ENCODE data around the gene AEN. TPM values are rescaled to one million over a fixed set of nuclear protein-coding genes. Genes with fewer than 3 reads are reported as not detected.
A peak's percentile ranks its signal among the peaks of the same experiment; 100 is the strongest.
"Not testable (repeated sequence)": the region's sequence is repeated elsewhere in the genome, so short reads cannot be mapped to it uniquely, and the experiment has no call there.

AEN gene
- total RNA-seq, 1 donor from 2014 or later, result 61.5 TPM

DNA sequence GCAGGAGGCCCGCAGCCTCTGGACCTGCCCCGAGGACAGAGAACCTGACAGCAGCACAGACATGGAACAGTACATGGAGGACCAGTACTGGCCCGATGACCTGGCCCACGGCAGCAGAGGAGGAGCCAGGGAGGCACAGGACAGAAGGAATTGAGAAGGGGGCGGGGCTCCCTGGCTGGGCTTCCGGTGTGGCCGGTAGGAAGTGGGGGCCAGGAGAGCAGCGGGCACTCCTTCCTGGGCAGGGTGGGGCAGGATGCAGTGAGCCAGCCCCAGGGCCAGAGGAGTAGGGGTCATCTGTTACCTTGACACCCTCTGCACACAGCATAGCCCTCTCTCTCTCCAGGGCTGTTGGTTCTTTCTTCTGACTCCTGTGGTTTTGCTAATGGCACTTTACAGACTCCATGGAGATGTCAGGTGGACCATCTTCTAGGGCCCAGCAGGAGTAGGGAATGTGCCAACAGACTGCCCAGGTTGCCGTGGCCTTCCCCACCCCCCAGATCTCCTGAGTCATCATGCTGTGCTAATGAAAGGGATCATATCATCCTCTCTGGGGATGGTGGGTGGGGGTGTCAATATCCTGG, 9.1 kb downstream of the AEN start:
- DNase-seq (ENCODE audit: extremely low read depth, low read depth, low spot score), result no peak

DNA sequence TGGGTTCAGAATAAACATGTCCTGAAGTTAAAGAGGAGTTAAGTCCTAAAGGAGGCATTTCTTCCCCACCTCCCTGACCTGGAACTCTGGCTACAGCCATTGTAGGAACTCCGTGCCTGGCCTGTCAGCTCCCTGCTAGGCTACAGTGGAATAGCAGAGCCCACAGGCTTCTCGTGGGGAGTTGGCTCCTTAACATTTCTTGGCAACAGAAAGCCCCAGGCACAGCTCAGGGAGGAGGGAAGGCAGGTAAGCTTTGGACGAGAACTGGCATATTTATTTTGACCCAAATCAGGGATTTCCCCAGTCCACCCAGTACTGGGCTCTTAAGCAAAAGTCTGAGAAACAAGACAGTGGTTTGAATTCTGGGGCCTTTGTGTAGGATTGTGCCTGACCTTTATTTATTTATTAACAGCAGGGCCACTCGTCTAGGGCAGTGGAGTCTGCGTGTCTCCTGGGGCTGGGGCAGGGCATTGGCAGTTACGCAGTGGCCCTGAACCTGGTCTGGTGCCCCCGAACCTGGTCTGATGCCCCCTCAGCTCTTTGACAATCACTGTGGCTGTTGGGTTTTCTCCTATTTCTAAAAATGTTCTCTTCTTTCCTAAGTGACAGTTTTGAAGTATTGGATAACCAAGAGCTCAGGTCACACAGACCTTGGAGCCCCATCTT, 9.8 kb downstream of the AEN start:
- DNase-seq (ENCODE audit: extremely low read depth, low read depth, low spot score), result no peak

DNA sequence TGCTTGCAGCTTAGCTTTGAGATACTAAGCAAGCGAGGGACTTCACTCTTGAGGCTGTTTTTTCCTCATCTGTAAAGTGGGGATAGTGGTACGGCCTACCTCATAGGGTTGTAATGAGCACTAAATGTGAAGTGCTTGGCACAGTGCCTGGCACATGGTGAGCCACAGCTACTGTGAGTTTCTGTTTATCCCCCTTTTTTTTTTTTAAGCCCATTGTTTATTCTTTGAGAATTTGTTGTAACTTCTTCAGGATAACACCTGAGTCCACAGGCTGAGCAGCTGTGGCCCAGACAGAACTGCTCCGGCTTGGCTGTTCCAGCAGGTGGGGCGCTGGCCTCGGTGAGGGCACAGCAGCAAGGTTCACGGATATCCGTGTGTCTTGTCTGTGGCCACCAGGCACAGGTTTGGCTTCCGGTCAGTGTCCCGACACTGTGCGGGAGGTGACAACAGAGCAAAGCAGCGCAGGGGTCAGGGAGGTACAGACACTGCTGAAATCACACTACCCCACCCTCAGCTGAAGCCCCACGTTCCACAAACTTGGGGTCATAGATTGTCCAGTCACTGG, 10.4 kb downstream of the AEN start:
- DNase-seq (ENCODE audit: extremely low read depth, low read depth, low spot score), result no peak

DNA sequence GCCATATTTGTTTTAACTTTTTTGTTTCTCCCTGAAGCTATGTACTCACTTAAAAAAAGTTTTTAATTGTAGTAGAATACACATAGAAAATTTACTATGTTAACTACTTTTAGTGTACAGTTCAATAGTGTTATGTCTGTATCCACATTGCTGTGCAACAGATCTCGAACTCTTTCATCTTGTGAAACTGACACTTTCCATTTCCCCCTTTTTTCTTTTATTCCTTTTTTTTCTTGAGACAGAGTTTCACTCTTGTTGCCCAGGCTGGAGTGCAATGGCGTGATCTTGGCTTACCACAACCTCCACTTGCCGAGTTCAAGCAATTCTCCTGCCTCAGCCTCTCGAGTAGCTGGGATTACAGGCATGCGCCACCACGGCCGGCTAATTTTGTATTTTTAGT, 11.7 kb downstream of the AEN start:
- DNase-seq (ENCODE audit: extremely low read depth, low read depth, low spot score), result not testable (repeated sequence)

DNA sequence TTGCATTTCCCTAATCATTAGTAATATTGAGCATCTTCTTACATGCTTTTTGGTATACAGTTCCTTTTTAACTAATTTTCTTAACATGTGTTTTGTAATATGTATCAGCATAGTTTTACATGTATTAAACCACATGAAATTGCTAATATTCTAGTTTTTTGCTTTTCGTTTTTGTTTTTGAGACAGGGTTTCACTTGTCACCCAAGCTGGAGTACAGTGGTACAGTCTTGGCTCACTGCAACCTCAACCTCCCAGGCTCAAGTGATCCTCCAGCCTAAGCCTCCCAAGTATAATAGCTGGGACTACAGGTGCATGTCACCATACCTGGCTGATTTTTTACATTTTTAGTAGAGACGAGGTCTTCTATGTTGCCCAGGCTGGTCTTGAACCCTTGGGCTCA, 13.3 kb downstream of the AEN start:
- DNase-seq (ENCODE audit: extremely low read depth, low read depth, low spot score), result no peak

DNA sequence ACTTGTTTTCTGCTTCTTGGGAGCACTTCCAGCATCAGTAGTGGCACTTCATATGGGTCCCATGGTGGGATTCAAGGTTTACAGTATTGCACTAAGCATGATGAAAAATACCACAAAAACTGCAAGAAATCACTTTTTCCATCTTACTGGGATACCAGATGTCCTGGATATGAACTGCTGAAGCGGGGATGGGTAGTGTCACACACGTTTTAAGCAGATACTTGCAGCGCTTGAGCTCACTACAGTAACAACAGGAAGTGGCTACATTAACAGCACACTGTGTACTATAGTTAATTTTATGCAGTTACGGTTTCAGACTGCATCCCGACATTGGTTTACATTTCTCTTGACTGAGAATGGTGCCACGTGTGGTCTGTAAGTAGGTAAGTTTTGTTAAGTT, 14.2 kb downstream of the AEN start:
- no peak for DNase-seq (ENCODE audit: extremely low read depth, low read depth, low spot score)

DNA sequence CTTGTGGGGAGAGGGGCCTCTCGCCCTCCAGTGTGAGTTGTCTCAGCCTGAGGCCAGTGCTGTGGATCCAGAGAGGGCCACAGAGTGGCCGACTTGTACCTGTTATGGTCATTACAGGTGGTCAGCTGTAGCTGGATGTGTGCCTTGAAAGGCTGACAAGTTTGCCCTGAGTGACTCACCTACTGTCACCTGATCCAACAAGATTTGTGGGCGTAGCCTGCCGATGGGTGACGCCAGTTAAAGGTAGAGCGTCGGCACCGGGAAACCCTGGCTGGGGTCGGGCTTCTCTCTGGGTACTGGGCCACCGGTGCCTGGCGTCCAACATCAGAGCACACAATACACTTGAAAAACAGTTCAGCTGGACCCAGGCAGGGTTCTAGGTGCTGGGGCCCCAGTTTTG, 14.9 kb downstream of the AEN start:
- no peak for DNase-seq (ENCODE audit: extremely low read depth, low read depth, low spot score)

DNA sequence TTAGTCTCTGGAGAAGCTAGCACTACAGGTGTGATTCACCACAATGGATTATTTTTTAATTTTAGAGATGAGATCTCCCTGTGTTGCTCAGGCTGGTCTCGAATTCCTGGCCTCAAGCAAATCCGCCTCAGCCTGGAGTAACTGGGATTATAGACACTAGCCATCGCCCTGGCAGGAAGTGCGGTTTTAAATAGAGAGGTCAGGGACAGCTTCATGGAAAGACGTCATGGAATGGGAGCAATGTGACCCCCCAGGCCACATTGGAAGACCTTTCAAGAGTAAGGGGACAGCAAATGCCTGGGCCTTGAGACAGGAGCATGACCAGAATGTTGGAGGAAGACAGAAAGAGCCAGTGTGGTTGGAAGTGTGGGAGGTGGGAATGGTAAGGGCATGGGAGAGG, 15.5 kb downstream of the AEN start:
- no peak for DNase-seq (ENCODE audit: extremely low read depth, low read depth, low spot score)

DNA sequence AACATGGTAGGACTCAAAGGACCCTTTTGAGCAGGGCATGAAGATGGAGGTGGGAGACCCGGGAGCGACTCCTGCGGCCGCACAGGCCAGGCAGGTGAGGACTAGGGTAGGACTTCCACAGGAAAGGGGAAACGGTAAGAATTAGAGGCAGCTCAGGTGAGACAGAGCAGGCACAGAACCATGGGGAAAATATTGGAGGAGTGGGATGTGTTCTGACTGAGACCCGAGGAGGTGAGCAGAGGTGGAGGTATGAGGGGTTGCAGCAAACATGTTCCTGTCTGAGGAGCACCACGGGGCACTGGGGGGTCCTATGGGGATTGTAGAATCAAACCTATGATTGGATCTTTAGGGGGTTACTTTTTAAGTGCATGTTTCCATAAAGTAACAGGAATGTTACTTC, 16.3 kb downstream of the AEN start:
- no peak for DNase-seq (ENCODE audit: extremely low read depth, low read depth, low spot score)

DNA sequence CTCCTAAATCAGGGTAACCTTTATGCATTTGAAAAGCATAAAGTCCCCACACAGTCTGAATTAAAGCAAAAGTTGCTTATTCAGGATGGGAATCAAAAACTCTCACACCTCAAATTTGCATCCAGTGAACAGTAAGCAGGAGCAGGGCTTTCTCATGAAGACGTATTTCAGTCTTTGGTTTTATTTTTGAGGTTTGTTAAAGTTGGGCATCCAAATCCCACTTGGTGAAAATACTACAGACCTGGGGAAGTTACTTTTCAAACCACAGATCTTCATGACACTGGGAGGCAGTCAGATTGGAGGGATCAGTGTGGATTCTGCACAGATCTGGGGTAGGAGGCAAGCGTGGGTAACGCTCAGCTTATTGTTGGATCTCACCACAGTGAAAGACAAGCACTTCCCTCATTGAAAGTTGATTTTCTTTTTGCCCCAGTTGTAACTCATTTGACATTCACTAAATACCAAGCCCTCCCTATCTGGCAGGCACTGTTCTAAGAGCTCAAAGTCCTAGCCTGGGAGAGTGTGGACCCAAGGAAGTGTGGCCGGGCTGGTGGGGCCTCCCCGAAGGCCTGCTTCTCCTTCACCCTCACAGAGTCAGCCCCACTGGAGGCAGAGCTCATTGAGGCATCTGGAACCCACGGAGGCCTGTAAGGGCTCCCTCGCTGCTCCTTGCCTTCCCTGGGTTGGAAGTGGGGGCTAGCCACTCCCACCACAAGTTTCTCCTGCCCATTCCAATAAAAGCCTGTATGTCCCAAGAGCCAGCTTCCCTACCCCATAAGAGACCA, 16.9 kb downstream of the AEN start:
- no peak for DNase-seq (ENCODE audit: extremely low read depth, low read depth, low spot score)

DNA sequence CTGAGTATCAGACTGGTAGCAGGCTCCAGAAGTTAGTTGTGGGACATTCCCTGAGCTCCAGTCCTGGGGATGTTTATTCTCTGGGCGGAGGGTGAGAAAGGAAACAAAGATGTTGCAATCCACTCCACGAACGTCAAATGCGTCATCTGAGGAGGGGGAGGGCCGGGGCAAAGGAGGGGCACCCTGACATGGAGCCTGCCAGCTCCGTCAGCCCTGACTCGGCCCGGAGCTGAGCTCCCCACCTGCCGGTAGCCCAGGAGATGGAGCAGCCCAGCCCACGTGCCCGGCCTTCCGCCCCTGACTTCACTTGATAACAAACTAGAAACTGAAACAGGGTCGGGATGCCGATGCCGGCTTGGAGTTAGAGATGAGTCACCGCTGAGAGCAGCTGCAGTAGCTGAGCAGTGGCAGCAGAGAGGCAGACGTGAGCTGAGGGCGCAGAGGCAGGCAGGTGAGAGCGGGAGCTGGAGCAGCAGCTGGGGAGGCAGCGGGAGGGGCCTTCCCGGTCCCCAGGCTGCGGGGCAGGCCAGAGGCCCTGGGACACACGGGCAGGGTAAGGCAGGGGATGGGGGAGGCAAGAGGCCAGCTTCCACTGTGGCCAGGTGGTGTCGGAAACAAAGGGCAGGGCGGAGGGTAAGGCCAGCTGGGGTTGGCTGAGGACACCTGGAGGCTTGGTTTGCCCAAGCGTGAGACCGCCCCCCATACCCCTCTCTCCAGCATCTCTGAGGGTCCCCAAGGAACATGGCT, 17.7 kb downstream of the AEN start, which contains the start of gene ISG20:
ISG20 (plus strand) TSS at position 391 of the 747 bp plus-strand sequence; CDS start at position 742, 351 bp downstream.
- peak; percentile 92 for DNase-seq (ENCODE audit: extremely low read depth, low read depth, low spot score)

DNA sequence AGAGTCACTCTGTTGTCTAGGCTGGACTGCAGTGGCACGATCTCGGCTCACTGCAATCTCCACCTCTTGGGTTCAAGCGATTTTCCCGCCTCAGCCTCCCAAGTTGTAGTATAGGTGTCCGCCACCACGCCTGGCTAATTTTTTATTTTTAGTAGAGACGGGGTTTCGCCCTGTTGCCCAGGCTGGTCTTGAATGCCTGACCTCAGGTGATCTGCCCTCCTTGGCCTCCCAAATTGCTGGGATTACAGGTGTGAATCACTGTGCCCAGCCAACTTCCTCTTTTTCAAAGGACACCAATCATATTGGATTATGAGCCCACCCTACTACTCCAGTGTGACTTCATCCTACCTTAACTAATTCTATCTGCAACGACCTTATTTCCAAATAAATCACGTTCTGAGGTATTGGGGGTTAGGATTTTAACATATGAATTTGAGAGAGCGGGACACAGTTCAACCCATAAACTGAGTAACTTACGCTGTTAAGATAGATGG, 20.9 kb downstream of the AEN start:
- no peak for DNase-seq (ENCODE audit: extremely low read depth, low read depth, low spot score)

DNA sequence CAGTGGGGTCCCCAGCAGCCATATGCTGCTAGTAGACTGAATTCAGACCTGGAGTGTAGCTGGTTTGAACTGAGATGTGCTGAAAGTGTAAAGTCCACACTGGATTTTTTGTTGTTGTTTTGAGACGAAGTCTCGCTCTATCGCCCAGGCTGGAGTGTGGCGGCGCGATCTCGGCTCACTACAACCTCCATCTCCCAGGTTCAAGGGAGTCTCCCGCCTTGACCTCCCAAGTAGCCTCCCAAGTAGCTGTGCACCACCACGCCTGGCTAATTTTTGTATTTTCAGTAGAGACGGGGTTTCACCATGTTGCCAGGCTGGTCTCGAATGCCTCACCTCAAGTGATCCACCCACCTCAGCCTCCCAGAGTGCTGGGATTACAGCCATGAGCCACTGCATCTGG, 21.4 kb downstream of the AEN start:
- DNase-seq (ENCODE audit: extremely low read depth, low read depth, low spot score), result not testable (repeated sequence)

DNA sequence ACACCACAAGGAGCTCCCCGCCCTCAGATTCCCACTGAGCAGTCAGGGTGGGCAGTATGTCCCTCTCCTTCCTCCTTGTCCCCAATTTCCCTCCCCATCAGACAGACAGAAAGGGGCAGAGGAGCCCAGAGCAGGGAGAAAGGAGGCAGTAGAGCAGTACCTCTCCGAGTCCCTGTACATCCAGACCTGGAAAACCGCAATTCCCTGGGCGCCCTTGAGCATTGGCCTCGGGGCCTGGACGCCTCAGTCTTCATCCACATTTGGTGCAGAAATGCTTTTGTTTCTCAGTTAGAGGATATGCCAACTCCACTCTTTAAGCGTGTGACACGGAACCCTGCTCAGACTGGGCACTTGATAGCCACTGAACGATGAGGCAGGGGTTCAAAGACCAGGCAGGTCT, 23.6 kb downstream of the AEN start:
- DNase-seq (ENCODE audit: extremely low read depth, low read depth, low spot score), result no peak

DNA sequence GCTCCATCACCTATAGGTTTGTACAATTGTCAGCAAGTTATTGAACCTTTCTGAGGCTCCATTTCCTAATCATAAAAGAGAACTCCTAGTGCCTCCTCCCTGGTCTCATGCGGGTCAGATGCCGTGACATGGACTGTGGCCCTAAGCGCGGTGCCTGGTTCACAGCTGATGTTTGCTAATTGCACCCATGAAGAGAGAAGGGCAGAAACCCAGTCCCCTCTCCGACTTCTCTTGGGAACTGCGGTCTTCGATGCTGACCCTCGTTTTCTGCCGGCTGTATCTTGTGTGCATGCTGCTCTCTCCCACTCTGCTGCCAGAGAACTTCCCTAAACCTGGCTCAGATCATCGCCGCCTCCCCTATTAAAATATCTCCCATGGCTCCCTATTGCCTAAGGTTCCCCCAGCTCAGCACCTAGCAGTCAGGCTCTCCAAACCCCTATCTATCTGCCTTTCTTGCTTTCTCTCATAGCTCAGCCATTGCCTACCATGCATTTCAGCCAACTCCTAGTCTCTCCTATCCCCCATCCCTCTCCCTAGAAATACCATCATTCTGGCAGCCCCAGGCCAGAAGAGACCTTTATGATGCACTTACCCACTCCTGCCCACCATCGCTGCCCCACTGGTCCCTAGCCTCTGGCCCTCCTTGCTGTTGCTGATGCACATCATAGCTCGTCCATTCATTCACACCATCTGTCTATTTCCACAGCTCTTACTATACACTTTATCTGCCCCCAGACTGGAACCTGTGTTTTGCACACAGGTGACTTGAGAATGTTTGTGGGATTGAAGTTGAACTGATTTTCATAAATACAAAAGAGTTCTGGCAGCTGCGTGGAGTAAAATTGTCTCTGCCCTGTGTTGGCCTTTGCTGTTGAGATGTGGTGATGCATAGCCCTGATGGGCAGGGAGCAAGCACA, 24.3 kb downstream of the AEN start:
- DNase-seq (ENCODE audit: extremely low read depth, low read depth, low spot score), result no peak

DNA sequence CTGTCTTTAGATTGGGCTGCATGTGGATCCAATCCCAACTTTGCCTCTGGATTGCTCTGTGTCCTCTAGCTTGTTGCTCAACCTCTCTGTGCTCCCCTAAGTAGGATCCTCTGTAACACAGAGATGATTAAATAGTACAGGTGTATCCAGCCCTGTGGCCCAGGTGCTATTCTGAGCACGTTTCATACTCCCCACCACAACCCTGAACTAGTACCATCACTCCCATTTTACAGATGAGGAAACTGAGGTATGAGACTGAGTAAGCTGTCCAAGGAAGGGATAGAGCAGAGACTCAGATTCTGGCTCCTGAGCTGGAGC, 24.9 kb downstream of the AEN start:
- DNase-seq (ENCODE audit: extremely low read depth, low read depth, low spot score), result no peak

DNA sequence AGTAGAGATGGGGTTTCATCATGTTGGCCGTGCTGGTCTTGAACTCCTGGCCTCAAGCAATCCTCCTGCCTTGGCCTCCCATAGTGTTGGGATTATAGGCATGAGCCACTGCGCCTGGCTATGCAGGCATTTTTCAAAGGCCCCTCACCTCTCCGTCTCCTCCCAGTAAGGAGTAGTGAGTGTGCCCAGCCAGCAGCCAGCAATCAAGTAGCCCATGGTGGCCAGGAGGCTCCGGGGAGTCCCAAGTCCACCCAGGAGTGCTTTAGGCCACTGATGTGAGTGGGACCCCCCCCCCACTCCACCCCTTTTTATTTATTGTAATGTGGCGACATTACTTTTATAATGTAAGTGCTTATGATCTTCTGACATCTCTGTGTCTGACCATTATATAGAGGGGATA, 25.8 kb downstream of the AEN start:
- no peak for DNase-seq (ENCODE audit: extremely low read depth, low read depth, low spot score)

DNA sequence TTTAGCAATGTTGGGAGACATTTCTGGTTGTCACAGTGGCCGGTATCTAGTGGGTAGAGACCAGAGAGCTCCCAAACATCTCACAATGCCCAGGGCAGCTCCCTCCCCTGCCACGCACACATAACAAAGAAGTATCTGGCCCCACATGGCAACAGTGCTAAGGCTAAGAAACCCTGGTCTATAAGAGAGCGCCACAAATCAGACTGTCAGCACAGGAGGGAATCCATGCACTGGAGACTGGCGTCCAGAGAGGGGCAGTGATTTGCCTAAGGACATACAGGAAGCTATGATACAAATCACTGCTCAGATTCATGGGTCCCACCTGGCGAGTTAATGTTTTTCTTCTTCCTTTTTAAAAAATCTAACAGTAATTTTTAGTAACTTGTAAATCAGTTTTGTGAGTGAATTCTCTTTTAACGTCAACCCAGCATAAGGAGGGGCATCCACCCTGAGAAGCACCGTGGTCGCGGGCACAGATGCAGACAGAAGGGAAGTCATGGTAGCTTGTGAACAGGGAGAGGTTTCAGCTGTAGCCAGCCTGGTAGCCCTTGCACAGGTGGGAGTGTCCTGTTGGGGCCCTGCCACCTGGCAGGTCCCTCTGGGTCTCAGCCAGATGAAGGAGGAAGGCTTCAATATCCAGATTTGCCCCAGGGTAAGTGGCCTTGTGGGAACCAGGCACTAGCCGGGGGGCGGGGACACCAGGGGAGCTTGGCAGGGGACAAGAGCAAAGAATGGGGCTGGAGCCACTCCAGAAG, 26.4 kb downstream of the AEN start:
- no peak for DNase-seq (ENCODE audit: extremely low read depth, low read depth, low spot score)
